ENCODE data around the gene IFI30. TPM values are rescaled to one million over a fixed set of nuclear protein-coding genes. Genes with fewer than 3 reads are reported as not detected.
"Not testable (repeated sequence)": the region's sequence is repeated elsewhere in the genome, so short reads cannot be mapped to it uniquely, and the experiment has no call there.

IFI30 gene
- total RNA-seq, 2 donors from 2014 or later, result 43.7 to 68.9 TPM

- ATAC-seq (no peak), DNase-seq (no peak)
- intact Hi-C loops (cut with DNase I), result loop anchor here in 1 of 2 donors (5.0 kb wide), 1 partner anchor 34 kb away; no protein-coding TSS in a partner anchor
Observed at GRCh38 chr19:18150776-18151624, 22.6 kb upstream of the IFI30 start.

GRCh38 chr19:18152442-18152816 is 21.2 kb upstream of the IFI30 start:
- ATAC-seq (peak; percentile 64 to 81), DNase-seq (peak; percentile 97)
- intact Hi-C loops (cut with DNase I), result loop anchor here in 1 of 2 donors (5.0 kb wide), 1 partner anchor 35 kb away; no protein-coding TSS in a partner anchor

- DNase-seq (peak; percentile 100), ATAC-seq (peak; percentile 90 to 91)
- intact Hi-C loops (cut with DNase I), result loop anchor here in 1 of 2 donors (5.0 kb wide), 1 partner anchor 36 kb away; no protein-coding TSS in a partner anchor
Observed at GRCh38 chr19:18152817-18153555, 20.6 kb upstream of the IFI30 start, which contains the start of gene PIK3R2. Gene PIK3R2 (plus strand): TSS chr19:18153163. CDS start chr19:18155880, 2,717 bp downstream.

DNA sequence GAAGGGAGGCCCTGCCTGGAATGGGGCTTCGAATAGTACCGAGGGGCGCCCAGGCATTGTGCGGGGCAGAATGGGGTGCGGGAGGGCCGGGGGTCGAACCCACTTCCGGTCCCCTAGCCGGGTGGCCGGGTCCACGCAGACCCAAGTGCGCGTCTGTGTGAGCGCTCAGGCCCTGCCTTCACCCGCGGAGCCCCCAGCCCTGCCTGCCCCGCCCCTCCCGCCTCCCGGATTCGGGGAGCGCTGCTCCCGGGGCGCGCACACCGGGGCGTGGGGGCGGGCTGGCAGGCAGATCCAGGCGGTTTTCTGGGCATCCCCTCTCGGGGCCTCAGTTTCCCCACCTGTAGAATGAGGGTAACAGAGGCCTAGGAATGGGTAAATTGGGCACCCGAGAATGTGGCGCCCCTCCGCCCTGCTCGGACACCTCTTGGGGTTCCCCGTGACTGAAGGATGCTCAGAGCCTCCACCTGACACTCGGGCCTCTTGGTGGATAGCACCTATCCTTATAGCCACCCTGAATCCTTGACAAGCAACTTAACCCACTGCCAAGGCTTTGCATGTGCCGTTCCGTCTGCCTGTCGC is 20.0 kb upstream of the IFI30 start:
- DNase-seq, result peak; percentile 35
- intact Hi-C loops (cut with DNase I), result loop anchor here in 1 of 2 donors (5.0 kb wide), 1 partner anchor 36 kb away; no protein-coding TSS in a partner anchor

DNA sequence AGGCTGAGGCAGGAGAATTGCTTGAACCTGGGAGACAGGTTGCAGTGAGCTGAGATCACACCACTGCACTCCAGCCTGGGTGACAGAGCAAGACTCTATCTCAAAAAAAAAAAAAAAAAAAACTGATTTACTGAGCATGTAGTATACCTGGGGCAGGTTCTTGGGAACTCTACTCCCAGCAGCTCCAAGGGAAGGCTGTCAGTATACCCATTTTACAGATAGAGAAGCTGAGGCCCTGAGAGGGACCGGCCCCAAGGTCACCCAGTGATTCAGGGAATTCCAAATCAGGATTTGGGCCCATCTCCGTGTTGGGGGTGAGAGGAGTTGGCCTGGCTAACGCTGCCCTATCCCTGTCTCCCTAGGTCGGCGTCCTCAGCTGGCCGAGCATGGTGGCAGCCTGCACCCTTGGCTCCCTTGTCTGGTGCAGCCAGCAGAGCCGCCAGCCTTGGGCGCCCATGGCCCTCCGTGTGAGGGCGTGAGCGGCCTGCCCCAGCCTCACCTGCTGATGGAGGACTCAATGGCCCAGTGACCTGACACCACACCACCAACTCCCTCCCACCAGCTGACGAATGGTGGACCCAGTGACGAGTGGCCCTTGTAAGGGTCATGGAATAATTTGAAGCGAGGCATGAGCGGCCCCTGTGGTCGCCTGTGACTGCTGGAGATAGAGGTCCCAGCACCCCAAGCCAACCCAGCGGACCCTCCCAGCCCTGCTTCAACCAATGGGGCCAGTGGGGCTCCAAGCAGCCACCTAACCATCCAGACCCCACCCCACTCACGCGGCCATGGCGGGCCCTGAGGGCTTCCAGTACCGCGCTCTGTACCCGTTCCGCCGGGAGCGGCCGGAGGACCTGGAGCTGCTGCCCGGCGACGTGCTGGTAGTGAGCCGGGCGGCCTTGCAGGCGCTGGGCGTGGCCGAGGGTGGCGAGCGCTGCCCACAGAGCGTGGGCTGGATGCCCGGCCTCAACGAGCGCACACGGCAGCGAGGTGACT is 18.2 kb upstream of the IFI30 start:
- ATAC-seq, result no peak
- DNase-seq, result no peak
- intact Hi-C loops (cut with DNase I), result no loop called here

More for the DNA sequence above, 20.0 kb upstream of the IFI30 start:
- ATAC-seq, result peak in 1 of 2 donors; percentile 1

DNA sequence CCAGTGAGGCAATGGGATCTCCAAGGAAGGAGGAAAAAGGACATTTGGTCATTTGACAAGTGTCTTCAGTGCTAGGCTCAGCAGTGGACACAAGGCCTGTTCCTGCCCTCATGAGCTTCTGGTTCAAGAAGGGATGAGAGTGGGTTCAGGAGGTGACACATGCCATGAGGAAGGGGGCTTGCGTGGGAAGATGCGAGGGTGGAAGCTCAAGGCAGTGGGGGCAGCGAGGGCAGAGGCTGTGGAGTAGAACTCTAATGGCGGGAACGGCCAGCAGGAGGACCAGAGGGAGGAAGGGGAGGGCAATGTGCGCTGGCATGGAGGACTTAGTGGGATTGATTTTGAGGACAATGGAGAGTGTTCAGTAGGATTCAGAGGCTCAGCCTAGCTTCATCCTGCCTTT is 17.3 kb upstream of the IFI30 start:
- no peak for DNase-seq
- intact Hi-C loops (cut with DNase I), result no loop called here
- ATAC-seq, result no peak

GRCh38 chr19:18156841-18157464 is 16.7 kb upstream of the IFI30 start:
- ATAC-seq (peak; percentile 18 to 22), DNase-seq (peak; percentile 91)
- intact Hi-C loops (cut with DNase I), result no loop called here

DNA sequence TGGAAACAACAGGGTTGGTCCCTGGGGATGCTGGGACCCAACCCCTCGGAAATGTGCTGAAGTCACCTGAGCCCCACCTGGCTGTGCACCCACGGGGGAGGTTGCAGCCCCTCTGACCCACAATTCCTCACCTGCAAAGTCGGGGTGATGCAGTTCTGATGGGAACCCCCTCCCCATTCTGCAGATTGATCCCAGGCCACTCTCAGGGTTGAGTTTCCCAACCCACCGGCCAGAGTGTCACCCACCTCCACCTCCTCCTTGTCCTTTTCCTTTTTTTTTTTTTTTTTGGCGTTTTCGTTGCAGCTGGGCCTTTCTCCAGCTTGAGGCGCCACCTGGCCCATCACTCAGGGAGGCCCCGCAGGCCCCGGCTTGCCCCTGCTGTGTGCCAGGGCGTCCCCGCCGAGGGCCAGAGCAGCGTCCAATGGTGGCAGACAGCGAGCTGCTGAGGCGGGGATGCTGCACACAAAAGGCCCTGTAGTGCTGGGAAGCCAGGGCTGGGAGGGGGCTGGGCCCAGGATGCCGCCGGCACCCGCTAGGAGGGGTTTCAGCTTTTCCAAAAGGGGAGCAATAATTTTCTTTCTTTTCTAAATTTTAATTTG is 16.0 kb upstream of the IFI30 start:
- ATAC-seq (no peak), DNase-seq (no peak)
- intact Hi-C loops (cut with DNase I), result no loop called here

DNA sequence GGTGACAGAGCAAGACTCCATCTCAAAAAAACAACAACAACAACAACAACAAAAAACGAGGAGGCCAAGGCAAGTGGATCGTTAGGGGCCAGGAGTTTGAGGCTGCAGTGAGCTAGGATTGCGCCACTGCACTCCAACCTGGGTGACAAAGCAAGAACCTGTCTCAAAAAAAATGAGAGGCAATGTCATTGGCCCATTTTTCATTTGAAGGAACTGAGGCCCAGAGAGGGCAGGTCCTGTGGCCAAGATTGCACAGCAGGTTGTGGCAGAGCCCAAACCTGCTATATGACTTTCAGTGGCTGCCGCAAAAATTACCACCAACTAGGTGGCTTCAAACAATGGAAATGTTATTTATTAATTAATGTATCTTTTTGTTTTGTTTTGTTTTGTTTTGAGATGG is 15.1 kb upstream of the IFI30 start:
- intact Hi-C loops (cut with DNase I), result no loop called here
- ATAC-seq (no peak), DNase-seq (no peak)

GRCh38 chr19:18159059-18159616 is 14.5 kb upstream of the IFI30 start:
- ATAC-seq; DNase-seq; intact Hi-C loops (cut with DNase I): not testable (repeated sequence)

DNA sequence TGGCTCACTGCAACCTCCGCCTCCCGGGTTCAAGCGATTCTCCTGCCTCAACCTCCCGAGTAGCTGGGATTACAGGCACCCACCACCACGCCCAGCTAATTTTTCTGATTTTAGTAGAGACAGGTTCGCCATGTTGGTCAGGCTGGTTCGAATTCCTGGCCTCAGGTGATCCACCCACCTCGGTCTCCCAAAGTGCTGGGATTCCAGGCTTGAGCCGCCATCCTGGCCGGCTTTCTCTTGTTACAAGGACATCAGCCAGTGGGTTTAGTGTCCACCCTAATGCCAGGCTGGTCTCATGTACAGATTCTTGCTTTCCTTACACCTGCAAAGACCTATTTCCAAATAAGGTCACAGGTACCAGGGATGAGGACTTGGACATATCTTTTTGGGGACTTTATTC is 13.8 kb upstream of the IFI30 start:
- no peak for ATAC-seq
- no peak for DNase-seq
- intact Hi-C loops (cut with DNase I), result loop anchor here in 1 of 2 donors (10.0 kb wide), 1 partner anchor 45 kb away; no protein-coding TSS in a partner anchor

DNA sequence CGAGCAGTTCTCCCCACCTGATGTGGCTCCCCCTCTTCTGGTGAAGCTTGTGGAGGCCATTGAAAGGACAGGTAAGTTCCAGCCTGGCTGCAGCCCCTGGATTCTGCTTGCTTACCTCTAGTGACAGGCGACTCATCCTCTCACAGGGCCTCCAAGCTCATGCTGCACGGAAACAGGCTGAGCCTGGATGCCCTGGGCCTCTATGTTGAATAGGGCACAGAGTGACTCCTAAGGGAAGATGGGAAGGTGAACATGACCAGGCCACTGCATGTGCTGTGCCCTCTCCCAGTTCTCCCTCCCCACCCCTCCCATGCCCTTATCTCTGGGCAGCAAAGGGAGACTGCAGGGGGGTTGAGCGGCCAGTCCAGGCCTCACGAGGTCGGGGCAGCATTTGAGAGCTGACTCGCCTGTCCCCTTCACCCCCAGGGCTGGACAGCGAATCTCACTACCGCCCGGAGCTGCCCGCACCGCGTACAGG is 13.1 kb upstream of the IFI30 start:
- intact Hi-C loops (cut with DNase I), result loop anchor here in 1 of 2 donors (10.0 kb wide), 1 partner anchor 46 kb away; no protein-coding TSS in a partner anchor
- DNase-seq, result no peak
- ATAC-seq, result peak; percentile 12 to 16

DNA sequence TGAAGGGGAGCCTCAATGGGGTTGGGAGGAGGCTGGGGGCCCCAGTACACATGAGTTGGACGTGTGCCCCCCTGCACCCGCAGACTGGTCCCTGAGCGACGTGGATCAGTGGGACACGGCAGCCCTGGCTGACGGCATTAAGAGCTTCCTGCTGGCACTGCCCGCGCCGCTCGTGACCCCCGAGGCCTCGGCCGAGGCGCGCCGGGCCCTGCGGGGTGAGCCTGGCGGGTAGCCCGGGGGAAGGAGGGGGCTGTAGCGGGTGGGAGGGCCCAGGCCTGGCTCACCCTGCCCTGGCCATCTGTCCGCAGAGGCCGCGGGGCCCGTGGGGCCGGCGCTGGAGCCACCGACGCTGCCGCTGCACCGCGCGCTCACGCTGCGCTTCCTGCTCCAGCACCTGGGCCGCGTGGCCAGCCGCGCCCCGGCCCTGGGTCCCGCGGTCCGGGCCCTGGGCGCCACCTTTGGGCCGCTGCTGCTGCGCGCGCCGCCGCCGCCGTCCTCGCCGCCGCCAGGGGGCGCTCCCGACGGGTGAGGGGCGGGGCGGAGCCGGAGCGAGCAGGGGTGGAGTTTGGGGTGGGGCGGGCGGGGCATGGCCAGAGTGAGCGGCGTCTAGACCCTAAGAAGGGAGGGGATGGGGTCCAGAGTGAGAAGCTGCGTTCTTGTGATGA is 12.5 kb upstream of the IFI30 start:
- ATAC-seq (peak; percentile 79 to 81), DNase-seq (peak; percentile 74)
- intact Hi-C loops (cut with DNase I), result loop anchor here in 1 of 2 donors (10.0 kb wide), 1 partner anchor 46 kb away; no protein-coding TSS in a partner anchor

- DNase-seq, result no peak
- peak in 1 of 2 donors; percentile 2 for ATAC-seq
- intact Hi-C loops (cut with DNase I), result loop anchor here in 1 of 2 donors (10.0 kb wide), 1 partner anchor 47 kb away; no protein-coding TSS in a partner anchor
Observed at GRCh38 chr19:18161636-18162002, 12.0 kb upstream of the IFI30 start.

DNA sequence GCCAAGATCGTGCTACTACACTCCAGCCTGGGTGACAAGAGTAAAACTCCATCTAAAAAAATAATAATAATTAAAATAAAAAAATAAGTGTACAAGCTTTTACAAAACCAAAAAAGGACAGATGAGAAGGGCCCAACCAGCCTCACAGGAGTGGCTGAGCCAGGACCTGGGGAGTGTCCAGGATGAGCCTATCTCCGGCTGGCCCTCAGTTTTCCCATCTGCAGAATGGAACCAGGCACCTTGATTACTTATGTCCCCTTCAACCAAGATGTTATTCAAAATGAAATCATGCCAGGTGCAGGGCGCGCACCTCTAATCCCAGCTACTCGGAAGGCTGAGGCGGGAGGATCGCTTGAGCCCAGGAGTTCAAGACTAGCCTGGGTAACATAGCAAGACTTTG is 9.5 kb upstream of the IFI30 start:
- no peak for ATAC-seq
- DNase-seq, result no peak

More for the DNA sequence above, 9.5 kb upstream of the IFI30 start:
- intact Hi-C loops (cut with DNase I), result loop anchor here in 1 of 2 donors (10.0 kb wide), 1 partner anchor 49 kb away; no protein-coding TSS in a partner anchor

All from left cardiac atrium (tissue), 4 donors.